ENCODE data around the gene ACRBP.

DNA sequence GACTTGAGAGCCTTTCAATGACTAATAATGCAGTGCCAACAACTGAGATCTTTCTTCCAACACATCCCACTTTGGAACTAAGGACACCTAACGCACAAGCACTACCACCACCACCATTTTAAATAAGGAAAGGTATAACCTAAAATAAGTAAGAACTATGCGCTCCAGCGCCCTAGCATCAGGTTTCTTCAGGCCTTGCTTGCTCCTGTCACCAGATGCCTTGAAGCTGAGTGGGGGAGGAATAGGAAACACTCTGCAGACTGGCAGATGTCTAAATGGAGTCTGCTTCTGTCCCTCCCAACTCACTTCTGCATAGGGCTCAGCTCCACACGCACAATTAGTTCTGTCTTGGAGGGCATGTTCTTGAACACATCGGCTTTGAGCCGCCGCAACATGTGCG lies 55.1 kb downstream of the ACRBP start:
- TF ChIP-seq POLR2A (IDR thresholded peaks at IDR 0.05; ENCODE audit: low read depth, low read length) (no peak), SPI1 (IDR thresholded peaks at IDR 0.05; ENCODE audit: low read depth, low read length) (no peak), POLR2AphosphoS5 (IDR thresholded peaks at IDR 0.05; ENCODE audit: low read depth, low read length) (no peak), TAF1 (IDR thresholded peaks at IDR 0.05; ENCODE audit: low read depth, low read length) (no peak), POU2F2 (IDR thresholded peaks at IDR 0.05; ENCODE audit: low read depth, low read length) (no peak), PAX5 (IDR thresholded peaks at IDR 0.05; ENCODE audit: insufficient read depth, low read length, severe bottlenecking) (no peak)
